Activated CD4-positive, alpha-beta T cell treated with anti-CD3 and anti-CD28 coated beads, Interleukin-2, amount 50 U/mL, for 16 hours (primary cell): ENCODE measurements around the gene CDH8.
"Not testable (repeated sequence)": the region's sequence is repeated elsewhere in the genome, so short reads cannot be mapped to it uniquely, and the experiment has no call there.

Experiments
- DNase-seq: peaks from one replicate; pipeline ENCODE4 v3.0.0-alpha.2; 2020

Gene CDH8

GRCh38 chr16:61834082-61834481, 202.2 kb downstream of the CDH8 start:
- DNase-seq: no peak

DNA sequence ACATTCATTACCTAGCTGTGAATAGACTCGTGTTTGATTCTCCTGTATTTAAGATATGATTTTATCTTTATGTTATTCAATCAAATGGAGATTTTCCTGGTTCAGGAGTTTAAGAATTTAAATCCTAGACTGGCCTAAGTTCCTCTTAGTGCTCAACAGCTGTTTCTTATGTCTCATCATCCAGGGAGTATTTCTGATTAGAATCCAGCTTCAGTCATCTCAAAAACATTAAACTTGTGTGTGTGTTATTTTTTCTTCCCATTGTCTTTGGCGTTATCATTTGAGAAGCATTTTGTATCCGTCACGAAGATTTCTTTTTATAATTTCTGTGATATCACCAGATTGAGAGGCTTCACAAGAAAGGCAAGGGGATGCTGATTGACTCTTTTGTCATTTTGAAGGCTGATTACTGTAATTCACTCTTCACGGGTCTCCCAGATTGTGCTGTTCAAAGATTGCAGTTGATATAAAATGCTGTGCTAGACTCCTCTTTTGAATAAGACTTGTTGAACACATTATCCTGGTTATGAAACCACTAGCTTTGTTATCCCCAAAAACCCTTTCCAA, 204.8 kb downstream of the CDH8 start:
- DNase-seq: no peak

DNA sequence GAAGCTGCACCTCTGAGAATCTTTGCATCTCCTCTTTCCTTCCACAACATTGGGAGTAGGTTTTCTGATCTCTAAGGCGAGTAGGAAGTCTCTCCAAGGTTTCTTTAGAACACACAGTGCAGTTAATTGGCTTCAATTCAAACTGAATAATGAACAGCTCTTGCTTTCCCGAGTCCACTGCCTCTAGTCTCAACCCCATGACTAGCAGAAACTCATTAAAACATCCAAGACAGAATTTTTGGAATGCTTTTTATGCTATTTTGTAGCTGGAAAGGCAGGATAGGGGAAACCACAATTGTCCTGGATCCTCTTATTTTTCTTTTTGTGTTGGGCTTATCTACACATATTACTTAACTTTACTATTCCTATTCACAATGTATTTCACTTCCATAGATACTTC, 206.6 kb downstream of the CDH8 start:
- no peak for DNase-seq

- DNase-seq: no peak
Observed at GRCh38 chr16:61823326-61823725, 212.9 kb downstream of the CDH8 start.

DNA sequence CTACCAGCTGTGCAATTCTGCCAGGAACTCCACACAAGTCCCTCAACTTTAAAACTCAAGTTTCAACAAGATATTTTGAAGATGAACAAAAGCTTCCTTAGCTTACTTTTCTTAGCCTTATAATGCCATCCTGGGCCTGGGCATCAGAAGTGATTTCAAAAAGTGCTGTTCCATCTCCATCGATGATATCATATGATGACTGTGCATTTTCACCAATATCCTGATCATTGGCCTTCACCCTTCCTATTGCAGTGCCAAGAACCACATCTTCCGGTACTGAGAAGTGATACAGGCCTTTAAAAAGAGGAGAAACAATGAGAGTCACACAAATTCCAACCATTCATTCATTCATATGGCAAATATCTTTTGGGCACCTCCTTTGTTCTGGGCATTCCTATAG, 215.4 kb downstream of the CDH8 start:
- no peak for DNase-seq

- DNase-seq: no peak
Observed at GRCh38 chr16:61820398-61820797, 215.8 kb downstream of the CDH8 start.

DNA sequence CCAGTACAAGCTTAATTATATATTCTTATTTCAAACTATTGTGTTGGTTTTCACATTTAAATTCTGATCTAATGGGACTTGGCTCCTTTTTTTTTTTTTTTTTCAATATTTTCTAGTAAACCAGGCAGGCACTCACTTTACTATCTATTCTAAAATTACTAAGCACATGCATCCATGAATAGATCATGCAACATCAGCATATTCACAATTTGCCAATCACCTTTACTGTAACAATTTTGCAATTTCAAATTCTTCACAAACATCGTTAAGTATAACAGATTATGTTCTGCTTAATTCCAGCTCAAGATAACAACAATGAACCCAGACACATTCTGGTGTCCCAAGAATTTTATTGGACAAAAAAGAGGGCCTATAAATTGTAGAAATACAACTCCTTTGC, 217.4 kb downstream of the CDH8 start:
- DNase-seq: no peak

- no peak for DNase-seq
Observed at GRCh38 chr16:61817583-61818278, 218.5 kb downstream of the CDH8 start.

GRCh38 chr16:61814726-61815347, 221.4 kb downstream of the CDH8 start:
- DNase-seq: no peak

- no peak for DNase-seq
Observed at GRCh38 chr16:61813339-61813738, 222.9 kb downstream of the CDH8 start.

- DNase-seq: no peak
Observed at GRCh38 chr16:61812251-61812650, 224.0 kb downstream of the CDH8 start.

DNA sequence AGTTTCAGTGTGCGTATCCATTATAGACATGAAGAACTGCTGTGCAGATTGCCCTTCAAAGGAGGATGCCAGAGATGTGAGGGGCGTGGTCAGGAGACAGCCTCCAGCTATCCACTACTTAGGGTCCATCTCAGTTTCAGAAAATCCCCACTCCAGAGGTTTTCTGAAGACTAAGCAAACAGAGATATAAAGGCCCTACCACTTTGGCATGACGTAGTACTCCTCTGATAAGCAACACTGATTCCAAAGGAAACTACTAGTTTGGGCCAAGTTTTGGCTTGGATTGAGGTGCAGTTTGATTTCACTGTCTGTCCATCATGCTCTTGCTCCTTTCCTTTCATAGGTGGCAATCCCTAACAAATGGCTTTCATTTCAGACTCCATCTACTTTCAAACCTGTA, 228.7 kb downstream of the CDH8 start:
- DNase-seq: no peak

DNA sequence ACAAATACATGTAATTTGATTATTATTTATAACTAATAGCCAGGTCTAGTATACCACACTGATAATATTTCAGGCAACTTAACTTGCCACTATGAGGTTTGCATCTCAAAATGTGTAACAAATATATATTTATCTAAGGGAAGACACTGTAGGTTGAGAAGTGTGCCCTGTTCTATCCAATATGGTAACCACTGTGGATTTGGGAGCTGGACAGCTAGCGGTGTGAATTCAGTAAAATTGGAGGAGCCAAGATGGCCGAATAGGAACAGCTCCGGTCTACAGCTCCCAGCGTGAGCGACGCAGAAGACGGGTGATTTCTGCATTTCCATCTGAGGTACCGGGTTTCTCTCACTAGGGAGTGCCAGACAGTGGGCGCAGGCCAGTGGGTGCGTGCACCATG, 235.0 kb downstream of the CDH8 start:
- DNase-seq: not testable (repeated sequence)

DNA sequence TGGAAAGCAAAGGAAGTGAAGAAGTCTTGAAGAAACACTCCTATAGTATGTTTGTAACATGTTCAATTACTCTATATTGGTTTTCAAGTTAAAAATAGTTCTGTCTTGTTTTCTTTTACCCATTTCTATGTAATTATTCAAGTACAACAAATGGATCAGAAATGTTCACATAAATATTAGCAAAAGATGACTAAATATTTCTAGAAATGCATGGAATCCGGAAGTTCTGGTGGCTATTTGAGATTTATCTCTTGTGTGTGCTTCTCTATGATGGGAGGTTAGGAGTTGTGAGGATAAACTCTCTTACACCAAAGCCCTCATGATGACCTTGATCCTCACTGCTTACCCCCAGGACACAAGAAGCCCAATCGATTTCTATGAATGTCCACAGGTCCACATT, 237.5 kb downstream of the CDH8 start:
- DNase-seq: no peak

DNA sequence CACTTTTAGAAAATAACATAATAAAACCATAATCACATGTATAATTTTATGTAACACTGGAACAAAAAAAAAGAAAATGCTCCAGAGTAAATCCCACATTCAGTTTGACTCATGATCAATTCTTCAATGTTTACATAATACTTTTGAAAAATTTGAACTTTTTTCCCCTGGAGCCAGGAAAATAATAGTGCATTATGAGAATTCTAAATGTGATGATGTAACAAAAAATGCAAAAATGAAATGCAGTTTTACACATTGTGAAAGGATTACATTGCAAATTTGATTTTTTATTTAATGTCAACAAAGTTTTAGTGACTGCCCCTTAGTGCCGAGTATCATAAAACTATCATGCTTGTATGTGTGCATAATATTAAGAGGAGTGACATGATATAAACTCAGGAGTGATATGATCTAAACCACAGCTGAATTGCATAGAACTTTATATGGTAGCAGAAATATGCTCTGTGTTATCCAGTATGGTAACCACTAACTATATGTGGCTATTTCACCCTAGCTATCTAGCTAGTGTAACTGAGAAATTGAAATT, 238.2 kb downstream of the CDH8 start:
- DNase-seq: no peak

DNA sequence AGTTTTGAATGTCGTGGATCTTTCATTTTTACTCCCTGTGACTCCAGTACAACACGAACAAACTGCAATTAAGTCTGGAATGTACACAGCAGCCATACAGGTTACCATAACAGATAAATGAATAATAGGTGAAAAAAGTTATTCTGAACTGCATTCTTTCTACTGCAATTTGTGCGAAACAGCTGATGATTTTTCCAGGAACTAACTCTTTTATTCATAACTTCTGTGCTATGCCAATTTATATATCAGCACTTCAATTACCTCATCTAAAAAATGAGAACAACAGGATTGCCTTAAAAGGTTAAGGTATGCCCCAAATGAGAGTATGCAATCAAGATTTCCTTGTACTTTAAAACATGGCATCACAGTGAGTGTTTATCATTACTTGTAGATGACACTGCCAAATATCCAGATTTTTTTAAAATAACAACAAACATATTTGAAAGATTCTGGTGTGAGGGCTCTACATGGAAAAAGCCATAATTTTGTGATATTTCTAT, 238.9 kb downstream of the CDH8 start:
- DNase-seq: no peak

- no peak for DNase-seq
Observed at GRCh38 chr16:61792194-61792909, 243.9 kb downstream of the CDH8 start.

GRCh38 chr16:61791464-61791863, 244.8 kb downstream of the CDH8 start:
- DNase-seq: no peak

- DNase-seq: not testable (repeated sequence)
Observed at GRCh38 chr16:61781855-61782254, 254.4 kb downstream of the CDH8 start.

GRCh38 chr16:61780161-61780560, 256.1 kb downstream of the CDH8 start:
- no peak for DNase-seq

- DNase-seq: no peak
Observed at GRCh38 chr16:61770301-61770700, 265.9 kb downstream of the CDH8 start.

- no peak for DNase-seq
Observed at GRCh38 chr16:61763991-61764390, 272.2 kb downstream of the CDH8 start.

DNA sequence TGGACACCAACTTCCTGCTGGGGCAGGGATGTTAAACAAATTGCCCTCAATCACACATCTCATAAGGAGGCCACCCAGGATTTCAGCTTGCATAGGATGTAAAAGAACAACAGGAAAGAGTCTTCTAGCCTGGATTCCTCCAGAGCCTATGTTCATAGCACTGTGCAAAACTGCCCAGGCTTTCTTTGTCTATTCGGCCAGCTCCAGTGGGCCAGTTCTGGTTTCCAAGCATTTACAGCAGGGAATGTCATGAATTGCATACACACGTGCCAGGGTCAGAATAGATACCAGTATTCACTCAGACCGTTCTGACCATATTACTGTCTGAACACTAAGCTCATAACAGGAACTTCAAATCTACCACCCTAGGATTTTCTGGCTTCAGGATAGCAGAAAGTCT, 273.2 kb downstream of the CDH8 start:
- no peak for DNase-seq
